ENCODE measurements around the gene RNU6-9. TPM values are rescaled to one million over a fixed set of nuclear protein-coding genes. Genes with fewer than 3 reads are reported as not detected.

RNU6-9 gene
- total RNA-seq, 1 experiment from 2014 or later, result not detected

DNA sequence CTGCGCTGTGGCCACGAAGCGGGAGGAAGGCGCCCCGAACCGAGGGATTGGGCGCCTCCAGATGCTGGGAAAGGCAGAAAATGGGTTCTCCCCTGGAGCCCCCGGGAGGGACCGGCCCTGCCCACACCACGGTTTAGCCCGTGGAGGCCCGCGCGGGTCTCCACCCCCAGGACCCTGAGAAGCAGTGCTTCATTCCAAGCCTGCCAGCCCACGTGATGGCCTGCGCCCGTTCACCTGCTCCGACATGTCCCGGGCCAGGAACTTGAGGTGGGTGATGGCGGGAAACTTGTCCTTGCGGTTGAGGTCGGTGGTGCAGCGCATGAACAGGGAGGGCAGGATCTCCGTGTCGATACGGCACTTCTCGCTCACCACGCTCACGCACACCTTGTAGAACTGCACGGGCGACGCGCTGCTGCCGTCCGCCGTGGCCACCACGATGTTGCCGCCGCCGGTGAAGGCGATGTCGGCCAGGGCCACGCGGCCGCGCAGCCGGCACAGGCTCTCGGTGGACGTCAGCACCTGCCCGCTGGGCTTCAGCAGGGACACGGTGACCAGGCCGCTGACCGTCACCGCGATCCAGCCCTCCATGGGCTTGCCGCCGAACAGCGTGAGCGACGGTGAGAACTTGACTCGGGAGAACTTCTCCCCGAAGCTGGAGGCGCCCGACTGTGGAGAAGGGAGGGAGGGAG is 7.6 kb upstream of the RNU6-9 start:
- no peaks in the 10 kb centered on the region for H3F3A ChIP-seq (ENCODE audit: low read length, unreplicated experiment)
- ATAC-seq, result no peak
- no TSS peak for BruUV-seq (replicated peaks)
- DNase-seq, result no peak
- TF ChIP-seq EZH2phosphoT487 (IDR thresholded peaks at IDR 0.05; ENCODE audit: borderline replicate concordance, low read length) (no peak), EZH2 (IDR thresholded peaks at IDR 0.05; ENCODE audit: low read length, unreplicated experiment) (no peak)
- TF ChIP-seq, protein P1, sequence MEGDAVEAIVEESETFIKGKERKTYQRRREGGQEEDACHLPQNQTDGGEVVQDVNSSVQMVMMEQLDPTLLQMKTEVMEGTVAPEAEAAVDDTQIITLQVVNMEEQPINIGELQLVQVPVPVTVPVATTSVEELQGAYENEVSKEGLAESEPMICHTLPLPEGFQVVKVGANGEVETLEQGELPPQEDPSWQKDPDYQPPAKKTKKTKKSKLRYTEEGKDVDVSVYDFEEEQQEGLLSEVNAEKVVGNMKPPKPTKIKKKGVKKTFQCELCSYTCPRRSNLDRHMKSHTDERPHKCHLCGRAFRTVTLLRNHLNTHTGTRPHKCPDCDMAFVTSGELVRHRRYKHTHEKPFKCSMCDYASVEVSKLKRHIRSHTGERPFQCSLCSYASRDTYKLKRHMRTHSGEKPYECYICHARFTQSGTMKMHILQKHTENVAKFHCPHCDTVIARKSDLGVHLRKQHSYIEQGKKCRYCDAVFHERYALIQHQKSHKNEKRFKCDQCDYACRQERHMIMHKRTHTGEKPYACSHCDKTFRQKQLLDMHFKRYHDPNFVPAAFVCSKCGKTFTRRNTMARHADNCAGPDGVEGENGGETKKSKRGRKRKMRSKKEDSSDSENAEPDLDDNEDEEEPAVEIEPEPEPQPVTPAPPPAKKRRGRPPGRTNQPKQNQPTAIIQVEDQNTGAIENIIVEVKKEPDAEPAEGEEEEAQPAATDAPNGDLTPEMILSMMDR (conservative IDR thresholded peaks at IDR 0.05; ENCODE audit: low read depth, low read length), result no peak
- no peak overlapping the region for H3K4me3 ChIP-seq (ENCODE audit: low read length)
- no peak overlapping the region for H3K4me2 ChIP-seq (ENCODE audit: low read length)
- intact Hi-C loops (cut with micrococcal nuclease), result no loop called here
- H3K9me3 ChIP-seq (ENCODE audit: low read length), result no peaks in the 10 kb centered on the region
- no peaks in the 10 kb centered on the region for H3K79me2 ChIP-seq (ENCODE audit: low read length)
- no peak overlapping the region for H2AFZ ChIP-seq (ENCODE audit: low read length)
- no peak overlapping the region for H3K27ac ChIP-seq (ENCODE audit: low read length)
- ChIA-PET CTCF (no interaction called here), POLR2A (ENCODE audit: unreplicated experiment) (no interaction called here)
- no peaks in the 10 kb centered on the region for H3K9me2 ChIP-seq (replicated peaks; ENCODE audit: low read length)
- H3K36me3 ChIP-seq (ENCODE audit: low read depth, low read length), result peaks cover 5% of the 10 kb centered on the region; the same call in 1 of the 2 replicates
- peaks cover 9% of the 10 kb centered on the region; the same call in 1 of the 2 replicates for H3K4me1 ChIP-seq (ENCODE audit: insufficient read depth, low read length)
- no peaks in the 10 kb centered on the region for H3K27me3 ChIP-seq (ENCODE audit: low read length)
- H4K20me1 ChIP-seq (ENCODE audit: low read length), result no peaks in the 10 kb centered on the region
- no peak overlapping the region for H3K9ac ChIP-seq (ENCODE audit: low read length)

DNA sequence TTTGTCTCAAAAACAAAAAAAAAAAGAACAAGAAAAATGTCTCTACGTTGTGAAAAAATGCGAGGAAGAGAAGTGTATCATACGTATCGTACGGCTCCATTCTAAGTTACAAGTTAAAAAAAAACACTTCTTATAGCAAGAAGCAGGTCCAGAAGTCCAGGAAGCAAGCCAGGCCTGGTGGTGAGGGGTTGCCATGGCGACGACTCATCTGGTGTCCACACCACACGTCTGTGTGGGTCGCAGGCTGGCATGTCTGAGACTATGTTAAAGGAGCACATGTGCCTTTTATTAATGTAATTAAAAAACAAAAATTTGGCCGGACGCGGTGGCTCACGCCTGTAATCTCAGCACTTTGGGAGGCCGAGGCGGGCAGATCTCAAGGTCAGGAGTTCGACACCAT is 6.2 kb upstream of the RNU6-9 start:
- intact Hi-C loops (cut with micrococcal nuclease), result no loop called here
- H3K79me2 ChIP-seq (ENCODE audit: low read length), result peaks cover 9% of the 10 kb centered on the region
- no peaks in the 10 kb centered on the region for H3F3A ChIP-seq (ENCODE audit: low read length, unreplicated experiment)
- DNase-seq (no peak), ATAC-seq (no peak)
- POLR2A ChIA-PET (ENCODE audit: unreplicated experiment), result no interaction called here
- H3K4me1 ChIP-seq (ENCODE audit: insufficient read depth, low read length), result peaks cover 9% of the 10 kb centered on the region; the same call in 1 of the 2 replicates
- H3K27ac ChIP-seq (ENCODE audit: low read length), result no peak overlapping the region
- H3K9me3 ChIP-seq (ENCODE audit: low read length), result no peaks in the 10 kb centered on the region
- H4K20me1 ChIP-seq (ENCODE audit: low read length), result no peaks in the 10 kb centered on the region
- TF ChIP-seq, protein P1 (conservative IDR thresholded peaks at IDR 0.05; ENCODE audit: low read depth, low read length), result no peak
- TF ChIP-seq EZH2phosphoT487 (IDR thresholded peaks at IDR 0.05; ENCODE audit: borderline replicate concordance, low read length) (no peak), EZH2 (IDR thresholded peaks at IDR 0.05; ENCODE audit: low read length, unreplicated experiment) (no peak)
- no peak overlapping the region for H3K4me3 ChIP-seq (ENCODE audit: low read length)
- H2AFZ ChIP-seq (ENCODE audit: low read length), result no peak overlapping the region
- H3K36me3 ChIP-seq (ENCODE audit: low read depth, low read length), result no peaks in the 10 kb centered on the region; the same call in 1 of the 2 replicates
- no peak overlapping the region for H3K4me2 ChIP-seq (ENCODE audit: low read length)
- no peaks in the 10 kb centered on the region for H3K27me3 ChIP-seq (ENCODE audit: low read length)
- CTCF ChIA-PET, result no interaction called here
- H3K9me2 ChIP-seq (replicated peaks; ENCODE audit: low read length), result no peaks in the 10 kb centered on the region
- H3K9ac ChIP-seq (ENCODE audit: low read length), result no peak overlapping the region
- no TSS peak for BruUV-seq (replicated peaks)

DNA sequence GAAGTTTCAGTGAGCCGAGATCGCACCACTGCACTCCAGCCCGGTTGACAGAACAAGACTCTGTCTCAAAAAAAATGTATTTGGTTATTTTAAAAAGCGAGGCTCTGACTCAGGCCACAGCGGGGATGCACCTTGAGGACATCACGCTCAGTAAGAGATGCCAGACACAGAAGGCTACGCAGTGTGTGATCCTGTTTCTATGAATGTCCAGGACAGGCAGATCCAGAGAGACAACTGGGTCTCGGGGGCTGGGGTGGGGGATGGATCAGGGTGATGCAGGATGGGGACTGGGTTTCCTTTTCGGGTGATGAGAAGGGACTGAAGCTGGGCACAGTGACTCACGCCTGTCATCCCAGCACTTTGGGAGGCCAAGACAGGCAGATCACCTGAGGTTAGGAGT is 5.7 kb upstream of the RNU6-9 start:
- H3K27ac ChIP-seq (ENCODE audit: low read length), result no peak overlapping the region
- H3K36me3 ChIP-seq (ENCODE audit: low read depth, low read length), result no peaks in the 10 kb centered on the region; the same call in 1 of the 2 replicates
- no TSS peak for BruUV-seq (replicated peaks)
- DNase-seq (no peak), ATAC-seq (no peak)
- no peak overlapping the region for H3K4me3 ChIP-seq (ENCODE audit: low read length)
- H3F3A ChIP-seq (ENCODE audit: low read length, unreplicated experiment), result no peaks in the 10 kb centered on the region
- no peaks in the 10 kb centered on the region for H3K9me3 ChIP-seq (ENCODE audit: low read length)
- peaks cover 15% of the 10 kb centered on the region for H3K79me2 ChIP-seq (ENCODE audit: low read length)
- H3K9me2 ChIP-seq (replicated peaks; ENCODE audit: low read length), result no peaks in the 10 kb centered on the region
- CTCF ChIA-PET, result no interaction called here
- POLR2A ChIA-PET (ENCODE audit: unreplicated experiment), result no interaction called here
- H3K4me2 ChIP-seq (ENCODE audit: low read length), result no peak overlapping the region
- H4K20me1 ChIP-seq (ENCODE audit: low read length), result no peaks in the 10 kb centered on the region
- no peaks in the 10 kb centered on the region for H3K27me3 ChIP-seq (ENCODE audit: low read length)
- H3K9ac ChIP-seq (ENCODE audit: low read length), result no peak overlapping the region
- H3K4me1 ChIP-seq (ENCODE audit: insufficient read depth, low read length), result peaks cover 9% of the 10 kb centered on the region; the same call in 1 of the 2 replicates
- TF ChIP-seq, protein P1 (conservative IDR thresholded peaks at IDR 0.05; ENCODE audit: low read depth, low read length), result no peak
- TF ChIP-seq EZH2 (IDR thresholded peaks at IDR 0.05; ENCODE audit: low read length, unreplicated experiment), result no peak
- TF ChIP-seq EZH2phosphoT487 (IDR thresholded peaks at IDR 0.05; ENCODE audit: borderline replicate concordance, low read length), result no peak
- H2AFZ ChIP-seq (ENCODE audit: low read length), result no peak overlapping the region
- intact Hi-C loops (cut with micrococcal nuclease), result no loop called here
